HG02981 (cell line): Measurements from ENCODE around the gene MYH10.

ENCODE experiments used
- ATAC-seq: cut with Tn5 transposase; IDR thresholded peaks from one replicate; pipeline ENCODE4 v1.9.1; 2021; ENCODE audit warnings: mild to moderate bottlenecking, moderate library complexity; ENCODE audit not compliant: unreplicated experiment

Gene MYH10

DNA sequence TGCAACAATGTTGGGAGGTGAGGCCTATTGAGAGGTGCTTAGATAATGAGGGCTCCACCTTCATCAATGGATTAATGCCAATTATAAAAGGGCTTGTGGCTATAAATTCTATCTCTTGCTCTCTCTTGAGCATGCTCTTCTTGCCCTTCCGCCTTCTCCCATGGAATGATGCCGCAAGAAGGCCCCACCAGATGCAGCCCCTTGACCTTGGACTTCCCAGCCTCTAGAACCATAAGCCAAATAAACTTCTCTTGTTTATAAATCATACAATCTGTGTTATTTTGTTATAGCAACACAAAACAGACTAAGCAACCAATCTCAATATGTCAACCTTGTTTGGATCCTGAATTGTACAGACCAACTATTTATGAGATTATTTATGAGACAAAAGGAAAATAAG is 20.0 kb downstream of the MYH10 start:
- ATAC-seq = no peak

GRCh38 chr17:8609910-8610309 is 20.6 kb downstream of the MYH10 start:
- no peak for ATAC-seq

DNA sequence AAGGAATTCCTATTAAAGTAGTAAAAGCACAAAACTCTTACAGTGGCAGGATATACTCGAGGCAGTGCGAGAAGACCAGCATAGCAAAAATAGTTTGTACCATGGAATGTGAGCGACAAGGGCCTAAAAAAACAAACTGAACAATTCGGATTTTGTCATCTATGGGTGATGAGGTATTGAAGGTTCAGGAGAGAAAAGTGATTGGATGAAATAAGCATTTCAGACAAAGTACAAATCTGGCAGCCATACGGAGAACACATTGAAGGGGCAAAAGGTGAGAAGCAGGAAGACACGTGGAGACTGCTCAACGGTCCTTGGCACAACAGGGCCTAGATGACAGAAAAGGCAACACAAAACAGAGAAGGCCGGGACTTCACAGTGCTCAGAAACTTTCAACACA is 22.5 kb downstream of the MYH10 start:
- no peak for ATAC-seq

DNA sequence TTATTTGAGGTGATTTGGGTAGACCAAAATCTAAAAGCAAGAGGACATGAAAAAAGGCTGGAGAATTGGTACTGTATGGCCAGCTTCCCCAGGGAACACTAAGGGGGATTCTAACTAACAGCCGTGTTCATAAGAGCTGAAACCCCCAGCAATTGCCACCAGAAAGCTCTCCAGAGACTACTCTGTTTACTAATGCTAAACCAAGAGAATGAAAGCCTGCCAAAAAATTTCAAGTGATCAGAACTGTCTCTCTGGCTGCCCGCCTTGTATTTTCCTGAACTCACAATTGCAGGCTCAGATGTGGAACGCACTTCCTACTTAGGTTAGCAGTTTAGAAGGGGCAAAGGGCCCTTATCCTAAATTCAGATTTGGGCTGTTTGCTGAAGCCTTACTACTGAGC is 24.1 kb downstream of the MYH10 start:
- no peak for ATAC-seq

DNA sequence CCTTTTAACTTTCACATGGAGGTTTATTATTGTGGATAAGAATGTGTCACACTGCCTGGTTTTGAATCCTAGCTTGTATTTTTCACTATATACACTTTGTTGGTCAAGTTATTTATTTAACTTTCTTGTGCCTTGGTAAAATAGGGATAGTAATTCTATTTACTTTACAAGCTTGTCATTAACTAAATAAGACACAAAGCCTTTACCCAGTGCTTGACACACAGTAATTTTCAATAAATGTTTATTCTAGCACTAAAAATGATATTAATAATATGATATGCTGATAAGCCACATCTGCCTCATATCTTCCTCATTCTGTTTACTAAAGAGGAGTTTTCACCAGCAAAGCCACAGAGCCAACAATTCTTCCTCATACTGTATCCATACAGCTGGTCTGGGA is 27.8 kb downstream of the MYH10 start:
- ATAC-seq = no peak

DNA sequence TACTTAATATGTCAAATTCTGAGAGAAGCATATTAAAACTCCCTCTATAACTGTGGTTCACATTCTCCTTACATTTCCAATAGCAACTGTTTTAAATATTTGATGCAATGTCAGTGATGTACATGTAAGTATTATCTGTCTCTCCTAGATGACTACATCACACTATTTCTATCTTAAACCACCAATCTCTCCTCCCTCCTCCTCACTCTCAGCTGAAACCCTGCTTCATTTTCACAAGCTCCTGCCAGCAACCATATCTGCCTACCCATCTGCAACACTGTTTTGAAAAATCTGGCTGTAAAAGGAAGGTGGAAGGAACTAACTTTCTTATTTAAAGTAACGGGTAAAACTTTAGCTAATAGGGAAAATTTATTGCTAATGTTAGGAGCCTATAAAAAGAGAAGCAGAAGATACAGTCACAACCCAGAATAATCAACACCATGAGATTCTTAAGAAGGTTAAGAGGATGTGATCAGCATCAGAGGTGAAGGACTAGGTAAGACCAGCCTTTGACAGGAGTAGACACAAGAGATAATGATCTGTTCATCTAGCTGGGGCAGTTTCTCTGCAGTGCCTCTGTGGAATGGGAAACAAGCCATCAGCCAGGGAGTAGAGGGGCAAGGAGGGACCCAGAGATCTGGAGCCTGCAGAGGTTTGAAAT is 31.0 kb downstream of the MYH10 start:
- ATAC-seq = no peak

- no peak for ATAC-seq
These were observed 31.6 kb downstream of the MYH10 start for GRCh38 chr17:8598913-8599312.

- no peak for ATAC-seq
These were observed 36.7 kb downstream of the MYH10 start for GRCh38 chr17:8593830-8594229.

DNA sequence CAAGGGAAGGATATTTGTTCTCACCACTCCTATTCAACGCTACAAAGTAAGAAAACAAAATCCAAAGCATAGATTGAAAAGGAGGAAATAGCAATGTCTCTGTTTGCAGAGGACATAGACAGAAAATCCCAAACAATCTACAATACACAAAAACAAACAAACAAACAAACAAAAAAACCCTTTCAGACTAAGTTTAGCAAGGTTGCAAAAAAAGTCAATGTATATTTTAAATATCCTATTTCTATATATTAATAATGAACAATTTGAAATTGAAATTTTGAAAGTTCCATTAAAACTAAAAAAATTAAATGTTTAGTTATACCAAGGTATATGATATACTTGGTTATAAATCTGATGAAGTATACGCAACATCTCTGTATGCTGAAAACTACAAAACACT is 37.2 kb downstream of the MYH10 start:
- no peak for ATAC-seq

- ATAC-seq = no peak
These were observed 41.5 kb downstream of the MYH10 start for GRCh38 chr17:8588877-8589554.

GRCh38 chr17:8586766-8587165 is 43.8 kb downstream of the MYH10 start:
- ATAC-seq = no peak

GRCh38 chr17:8585911-8586310 is 44.6 kb downstream of the MYH10 start:
- no peak for ATAC-seq

DNA sequence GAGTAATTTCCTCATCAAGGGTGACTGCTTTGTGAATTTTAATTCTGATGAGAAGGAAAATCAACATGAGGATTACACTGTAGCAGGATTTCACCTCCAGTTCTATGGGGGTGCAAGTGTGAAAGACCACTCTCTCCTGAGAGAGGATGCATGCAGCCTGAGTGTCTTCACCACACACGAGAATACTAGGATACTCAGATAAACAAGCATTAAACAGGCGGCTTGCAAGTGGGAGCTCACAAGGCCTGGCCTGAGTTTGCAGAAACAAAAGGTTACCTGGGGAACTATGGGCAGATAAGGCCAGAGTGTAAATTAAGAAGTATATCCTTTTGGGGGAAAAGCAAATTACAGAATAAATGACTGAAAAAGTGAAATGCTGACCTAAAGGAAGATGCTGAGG is 46.6 kb downstream of the MYH10 start:
- no peak for ATAC-seq

GRCh38 chr17:8580952-8581658 is 49.4 kb downstream of the MYH10 start:
- ATAC-seq = no peak

- no peak for ATAC-seq
These were observed 52.7 kb downstream of the MYH10 start for GRCh38 chr17:8577868-8578267.

DNA sequence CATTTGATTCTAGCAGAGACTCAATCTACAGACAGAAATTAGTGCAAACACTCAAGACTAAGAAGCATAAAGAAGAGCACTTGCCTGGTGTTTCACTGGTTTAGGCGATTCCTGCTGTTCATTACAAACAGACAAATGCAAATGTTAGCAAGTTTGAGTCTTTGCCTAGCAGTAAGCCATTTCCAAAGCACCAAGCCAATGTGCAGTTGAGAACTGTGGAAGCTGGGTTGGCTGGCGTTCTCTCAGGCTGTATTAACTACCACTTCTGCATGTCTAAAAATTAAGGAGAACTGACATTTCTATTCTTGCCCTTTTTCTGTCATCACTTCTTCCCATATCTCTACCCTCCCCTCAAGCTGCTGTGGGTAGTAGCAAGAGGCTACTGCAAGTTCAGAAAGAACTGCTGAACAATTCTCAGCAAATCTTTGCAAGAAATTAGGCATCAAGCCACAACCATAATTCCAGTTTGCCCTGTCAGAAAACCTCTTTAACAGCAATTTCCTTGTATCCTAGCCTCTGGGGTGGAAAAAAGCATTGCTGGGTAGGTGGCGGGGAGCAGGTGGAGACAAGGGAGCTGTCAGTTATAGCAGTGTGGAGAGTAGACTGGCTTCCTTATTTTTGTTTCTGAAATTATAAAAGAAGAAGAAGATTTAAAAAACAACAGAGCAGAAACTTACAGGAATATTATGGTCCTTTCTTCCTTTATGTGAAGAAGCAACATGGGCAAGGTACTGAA is 53.8 kb downstream of the MYH10 start:
- ATAC-seq = no peak

GRCh38 chr17:8574687-8575086 is 55.8 kb downstream of the MYH10 start:
- ATAC-seq = no peak

- no peak for ATAC-seq
These were observed 57.8 kb downstream of the MYH10 start for GRCh38 chr17:8572764-8573163.

DNA sequence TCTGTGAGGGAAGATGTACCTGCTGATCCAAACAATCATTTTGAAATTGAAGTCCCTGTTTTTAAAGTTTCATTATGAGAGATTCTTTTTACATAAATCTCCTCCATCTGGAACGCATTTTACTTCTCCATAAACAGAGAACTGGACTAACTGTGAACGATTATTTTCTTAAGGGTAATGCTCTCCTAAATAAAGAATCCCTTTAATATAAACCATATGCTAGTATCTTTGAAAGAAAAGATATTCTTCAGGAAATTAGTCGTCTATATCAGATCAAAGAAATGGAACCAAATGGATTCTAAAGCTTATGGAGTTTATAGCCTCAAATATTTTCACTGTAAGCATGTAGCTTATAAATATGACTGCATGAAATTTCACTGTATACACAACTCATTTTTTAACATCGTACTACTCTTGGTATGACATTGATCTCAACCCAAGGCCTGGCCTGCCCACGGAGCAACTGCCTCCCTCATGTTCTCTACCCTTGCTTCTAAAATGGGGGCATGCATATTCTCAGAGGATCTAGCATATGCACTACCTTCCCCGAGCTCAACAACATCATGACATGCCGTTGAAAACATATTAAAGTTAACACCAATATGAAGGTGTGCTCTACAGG is 66.4 kb downstream of the MYH10 start:
- ATAC-seq = no peak

- ATAC-seq = no peak
These were observed 67.3 kb downstream of the MYH10 start for GRCh38 chr17:8563024-8563776.
